PC-9 (cell line): ENCODE data around the gene IFI27L2.

Experiments used
- CTCF ChIP-seq: fragments of 200-600 bp; sonication (generic); conservative IDR thresholded peaks from 2 replicates; pipeline ENCODE4 v1.6.1; 2017; ENCODE audit warnings: mixed run types, antibody characterized with exemption, mild to moderate bottlenecking, moderate library complexity
- EZH2 ChIP-seq: fragments of 200-600 bp; sonication (generic); IDR thresholded peaks from 2 replicates; pipeline ENCODE4 v1.8.0; 2017; ENCODE audit warnings: antibody characterized with exemption, low read depth

- peak; percentile 84 for TF ChIP-seq CTCF
- no peak for TF ChIP-seq EZH2
Measured at GRCh38 chr14:94136575-94137331, 7.3 kb upstream of the IFI27L2 start.
